GM21515 (cell line): Measurements from ENCODE around the gene MT1HL1.
"Not testable (repeated sequence)": the region's sequence is repeated elsewhere in the genome, so short reads cannot be mapped to it uniquely, and the experiment has no call there.

Experiments used
- ATAC-seq: cut with Tn5 transposase; IDR thresholded peaks from one replicate; pipeline ENCODE4 v1.9.1; 2021; ENCODE audit not compliant: unreplicated experiment

The MT1HL1 gene

DNA sequence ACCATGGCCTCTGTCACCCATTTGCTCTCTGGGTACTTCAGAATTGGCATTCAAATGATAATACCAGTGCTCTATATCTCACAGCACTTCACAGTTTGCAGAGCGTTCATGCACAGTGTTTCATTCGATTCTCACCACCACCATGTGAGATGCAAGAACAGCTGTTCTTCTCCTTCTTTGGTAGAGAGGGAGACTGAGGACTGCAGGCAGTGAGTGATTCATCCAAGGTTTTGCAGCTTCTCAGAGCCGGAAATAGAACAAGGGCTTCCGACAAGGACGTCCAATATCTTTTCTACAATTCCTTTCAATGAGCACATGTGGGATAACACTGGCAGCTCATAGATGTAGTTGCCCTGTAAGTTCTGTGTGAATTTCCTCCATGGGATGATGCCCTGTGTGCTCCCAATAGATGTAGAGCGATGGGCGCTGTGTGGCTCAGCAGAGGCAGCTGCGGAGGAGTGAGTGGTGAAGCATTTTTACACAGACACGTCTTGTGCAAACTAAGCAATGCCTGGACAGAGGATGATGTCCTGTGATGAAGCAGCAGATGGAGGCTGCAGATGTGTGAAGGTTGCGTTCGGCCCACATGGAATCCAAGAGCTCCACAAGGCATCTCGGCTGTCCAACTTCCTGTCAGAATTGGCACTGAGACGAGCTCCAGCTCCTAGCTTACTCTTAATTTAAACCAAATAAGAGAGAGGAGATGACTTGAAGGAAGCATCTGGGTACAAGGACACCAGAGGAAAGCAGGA is 24.9 kb downstream of the MT1HL1 start:
- no peak for ATAC-seq

DNA sequence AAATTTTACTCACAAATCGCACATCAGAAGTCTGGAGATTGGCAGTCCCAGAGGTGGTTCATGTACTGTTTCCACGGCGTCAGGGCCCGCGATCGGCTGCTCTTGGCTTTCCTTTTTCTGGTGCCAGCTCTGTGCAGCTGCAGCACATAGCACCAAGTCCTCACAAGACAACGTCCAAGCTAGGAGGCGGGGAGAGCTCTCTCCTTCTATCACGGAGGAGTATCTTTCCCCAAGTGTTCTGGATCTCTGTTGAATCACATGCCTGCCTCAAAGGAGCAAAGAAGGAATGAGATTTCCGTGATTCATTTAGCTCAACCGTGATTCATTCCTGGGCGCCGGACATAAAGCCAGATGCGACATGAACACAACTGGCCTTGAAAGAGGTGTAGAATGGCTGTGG is 25.5 kb downstream of the MT1HL1 start:
- ATAC-seq, result no peak

DNA sequence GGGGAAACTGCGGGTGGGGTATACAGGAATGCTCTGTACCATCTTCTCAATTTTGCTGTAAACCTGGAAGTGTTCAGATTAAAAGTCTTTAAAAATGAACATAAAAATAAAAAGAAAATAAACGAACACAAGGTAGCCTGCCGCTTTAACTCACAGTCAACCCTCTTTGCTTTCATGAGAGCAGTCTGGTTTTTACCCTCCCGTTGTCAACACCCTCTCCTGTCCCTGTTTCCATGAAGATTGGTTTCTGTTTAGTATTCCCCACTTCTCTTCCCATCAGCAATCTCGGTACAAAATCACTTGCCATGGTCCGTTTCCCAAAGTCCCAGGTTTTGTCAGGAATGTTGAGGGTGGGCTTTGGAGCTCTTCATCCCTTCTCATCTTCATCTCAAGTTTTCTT is 28.8 kb downstream of the MT1HL1 start:
- ATAC-seq, result no peak

DNA sequence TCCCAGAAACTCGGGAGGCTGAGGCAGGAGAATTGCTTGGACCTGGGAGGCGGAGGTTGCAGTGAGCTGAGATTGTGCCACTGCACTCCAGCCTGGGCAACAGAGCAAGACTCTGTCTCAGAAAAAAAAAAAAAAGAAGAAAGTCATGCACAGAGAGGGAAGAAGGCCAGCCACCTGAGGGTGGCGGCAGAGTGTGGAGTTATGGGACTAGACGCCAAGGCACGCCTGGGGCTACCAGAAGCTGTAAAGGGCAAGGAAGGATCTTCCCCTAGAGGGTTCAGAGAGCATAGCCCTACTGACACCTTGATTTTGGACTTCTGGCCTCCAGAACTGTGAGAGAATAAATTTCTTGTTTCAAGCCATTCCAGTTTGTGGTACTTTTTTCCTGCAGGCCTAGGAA is 30.2 kb downstream of the MT1HL1 start:
- not testable (repeated sequence) for ATAC-seq

DNA sequence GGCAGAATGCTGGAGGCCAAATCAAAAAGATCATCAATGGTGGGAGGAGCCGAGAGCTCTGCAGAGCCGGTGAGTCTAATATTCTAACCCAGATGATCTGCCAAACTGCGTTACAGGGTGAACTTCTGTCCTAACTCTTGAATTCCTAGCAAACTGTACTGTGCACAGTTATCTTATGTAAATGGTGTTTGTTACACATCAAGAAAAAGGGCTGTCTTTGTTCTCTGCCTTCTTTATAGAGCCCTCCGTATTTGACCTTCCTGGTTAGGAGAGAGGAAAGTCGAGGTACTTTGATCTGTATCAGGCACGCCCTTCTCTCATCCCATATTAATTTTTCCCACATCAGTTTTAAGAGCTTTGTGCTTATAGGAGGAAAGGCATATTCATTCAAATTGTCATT is 37.6 kb downstream of the MT1HL1 start:
- ATAC-seq, result no peak

DNA sequence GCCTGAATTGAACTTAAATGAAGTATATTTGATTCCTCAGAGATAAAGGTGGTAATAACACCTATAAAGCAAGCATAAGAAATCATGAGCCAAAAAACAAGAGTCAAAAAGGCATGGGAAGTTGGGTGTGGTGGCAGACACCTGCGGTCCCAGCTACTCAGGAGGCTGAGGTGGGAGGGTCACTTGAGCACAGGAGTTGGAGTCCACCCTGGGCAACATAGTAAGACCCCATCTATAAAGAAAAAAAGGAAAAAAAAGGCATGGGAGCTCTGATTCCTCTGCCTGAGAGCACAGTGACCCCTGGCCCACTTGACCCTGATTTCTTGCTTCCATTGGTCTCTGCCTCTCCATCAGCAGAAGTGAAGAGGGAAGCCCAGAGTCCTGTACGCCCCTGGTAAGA is 40.3 kb downstream of the MT1HL1 start:
- no peak for ATAC-seq

DNA sequence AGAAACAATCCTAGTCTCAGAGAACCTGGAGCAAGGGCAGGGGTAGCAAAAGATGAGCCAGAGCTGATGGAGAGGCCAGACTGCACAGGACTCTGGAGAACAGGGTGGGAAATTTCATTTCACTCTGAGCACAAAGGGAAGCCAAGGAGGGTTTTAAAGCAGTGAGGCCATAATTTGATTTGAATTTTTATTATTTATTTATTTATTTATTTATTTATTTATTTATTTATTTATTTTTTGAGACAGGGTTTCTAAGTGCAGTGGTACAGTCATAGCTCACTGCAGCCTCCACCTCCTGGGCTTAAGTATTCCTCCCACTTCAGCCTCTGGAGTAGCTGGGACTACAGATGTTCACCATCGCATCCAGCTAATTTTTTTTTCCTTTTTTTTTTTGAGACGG is 45.1 kb downstream of the MT1HL1 start:
- ATAC-seq, result no peak

DNA sequence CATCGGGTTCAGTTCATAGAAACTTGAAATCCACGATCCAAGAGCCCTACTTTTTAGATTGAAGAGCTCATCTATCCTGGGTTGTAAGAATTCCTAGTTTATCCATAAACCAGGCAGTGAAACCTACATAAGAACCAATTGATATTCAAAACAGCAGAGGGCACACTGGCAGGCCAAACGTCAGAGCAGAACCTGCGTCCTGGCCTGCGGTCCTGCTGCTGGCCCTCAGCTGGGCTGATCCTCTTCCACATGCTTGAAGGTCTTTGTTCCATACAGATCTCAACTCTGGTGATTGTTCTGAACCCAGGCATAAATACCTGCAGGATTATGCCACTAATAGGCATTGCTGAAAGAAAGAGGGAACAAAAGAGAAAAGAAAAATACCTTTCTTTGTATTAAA is 47.0 kb downstream of the MT1HL1 start:
- ATAC-seq, result no peak
